ENCODE data around the gene AP5Z1.

AP5Z1 gene

DNA sequence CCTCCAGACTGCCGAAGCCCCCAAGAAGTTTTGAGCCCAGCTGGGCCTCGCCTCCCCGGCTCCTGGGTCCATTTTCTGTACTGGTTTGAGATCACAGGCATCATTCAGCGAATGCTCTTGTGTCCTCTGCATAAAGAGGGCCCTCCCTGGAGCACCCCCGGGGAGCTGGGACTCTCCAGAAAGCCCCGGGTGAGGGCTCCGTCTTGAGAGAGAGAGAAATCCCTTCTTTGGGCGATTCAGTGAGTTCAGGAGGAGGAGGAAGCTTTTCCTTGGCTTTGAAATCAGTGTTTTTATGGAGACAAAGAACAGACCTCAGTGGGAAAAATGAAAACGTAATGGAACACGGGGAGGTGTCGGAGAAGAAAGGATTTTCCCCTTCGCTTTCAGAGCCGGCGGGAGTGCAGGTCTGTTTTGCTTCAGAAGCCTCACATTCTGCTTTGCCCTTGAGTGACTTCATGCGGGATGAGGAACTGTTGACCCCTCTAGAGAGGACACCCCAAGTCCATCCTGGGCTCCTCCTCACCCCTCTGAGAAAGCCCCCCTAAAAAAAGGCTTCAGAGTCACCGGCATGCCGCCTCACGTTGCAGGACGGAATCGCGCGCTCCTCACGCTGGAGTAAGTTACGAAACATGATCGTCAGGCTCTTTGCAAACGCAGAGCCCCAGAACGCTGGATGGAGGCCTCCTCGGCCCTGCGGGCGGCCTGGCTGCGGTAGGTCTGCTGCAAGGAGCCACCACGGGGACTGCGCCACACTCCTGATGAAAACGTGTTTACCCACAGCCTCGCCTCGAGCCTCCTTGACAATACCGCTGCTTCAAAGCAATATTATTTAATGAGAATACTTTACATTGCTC is 8.5 kb upstream of the AP5Z1 start:
- no peak for DNase-seq (ENCODE audit: low spot score)

DNA sequence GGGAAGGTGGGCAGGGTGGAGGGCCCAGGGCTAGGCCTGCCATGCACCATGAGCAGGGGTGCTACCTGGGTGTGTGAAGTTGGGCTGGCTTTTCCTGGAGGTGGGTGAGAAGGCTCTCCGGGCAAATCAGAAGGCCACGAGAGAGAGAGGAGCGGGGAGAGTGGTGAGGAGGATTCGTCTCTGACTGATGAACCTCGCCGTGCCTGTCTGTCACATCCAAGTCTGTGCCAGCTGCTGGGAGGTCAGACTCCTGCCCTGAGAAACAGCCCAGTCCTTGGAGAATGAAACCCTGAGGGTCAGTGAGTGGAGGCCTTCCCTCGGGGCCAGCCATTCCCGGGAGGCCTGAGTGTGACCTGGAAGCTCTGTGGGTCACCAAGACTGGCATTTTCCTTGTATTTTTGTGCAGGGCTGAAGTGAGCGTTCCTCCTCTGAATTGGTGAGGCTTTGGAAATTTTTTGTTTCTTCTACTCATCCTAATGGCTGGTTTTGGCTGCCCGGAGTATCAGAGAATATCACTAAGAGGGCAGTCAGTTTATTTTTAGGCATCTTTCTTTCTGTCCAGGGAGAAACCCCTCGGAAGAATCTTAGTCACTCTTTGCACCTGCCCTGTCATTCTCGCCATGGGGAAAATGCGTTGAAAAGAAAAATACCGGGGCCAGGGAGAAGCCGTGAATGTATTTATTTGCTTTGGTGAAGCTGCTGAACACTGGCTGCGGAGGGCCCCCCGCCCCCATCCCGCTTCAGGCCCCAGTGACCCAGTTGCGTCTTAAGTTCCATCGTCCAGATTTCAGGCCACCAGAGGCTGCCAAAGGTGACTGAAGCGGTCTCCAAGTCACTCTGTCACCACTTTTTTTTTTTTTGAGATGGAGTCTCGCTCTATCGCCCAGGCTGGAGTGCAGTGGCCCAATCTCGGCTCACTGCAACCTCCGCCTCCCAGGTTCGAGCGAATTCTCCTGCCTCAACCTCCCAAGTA is 6.5 kb upstream of the AP5Z1 start:
- no peak for DNase-seq (ENCODE audit: low spot score)

DNA sequence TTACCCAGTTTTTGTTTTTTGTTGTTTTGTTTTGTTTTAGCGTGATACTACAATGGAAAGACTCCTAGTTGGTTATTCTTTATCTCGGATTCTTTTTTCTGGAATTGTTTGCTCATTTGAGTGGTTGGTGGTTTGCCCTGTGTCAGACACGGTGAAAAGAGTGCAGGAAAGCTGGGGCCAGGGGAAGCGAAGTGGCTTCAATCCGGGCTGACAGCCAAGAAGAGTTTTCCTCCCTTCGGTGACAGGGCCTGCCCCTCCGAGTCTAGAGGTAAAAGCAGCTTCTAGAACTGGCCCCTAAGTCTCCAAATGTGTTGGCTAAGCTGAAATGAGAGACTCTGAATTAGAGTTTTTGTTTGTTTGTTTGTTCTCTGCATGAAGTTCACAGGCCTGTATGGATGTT is 5.7 kb upstream of the AP5Z1 start:
- no peak for DNase-seq (ENCODE audit: low spot score)

DNA sequence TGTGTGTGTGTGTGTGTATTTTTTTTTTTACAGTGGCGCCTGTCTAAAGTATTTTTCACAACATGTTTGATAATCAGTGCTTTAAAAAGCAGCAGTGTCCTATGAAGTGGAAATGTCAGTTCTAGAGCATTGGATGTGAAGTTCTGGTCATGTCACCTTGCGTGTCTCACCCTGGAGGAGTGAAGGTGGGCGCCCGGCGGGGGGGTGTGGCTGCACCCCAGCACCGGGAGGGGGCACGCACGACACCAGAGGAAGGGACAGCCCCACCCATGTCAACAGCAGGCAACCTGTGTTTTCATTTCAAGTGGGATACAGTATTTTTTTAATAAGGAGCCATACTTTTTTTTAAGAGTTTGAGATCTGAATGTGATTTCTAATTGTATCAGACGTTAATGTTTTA is 4.5 kb upstream of the AP5Z1 start:
- DNase-seq (ENCODE audit: low spot score) = no peak

DNA sequence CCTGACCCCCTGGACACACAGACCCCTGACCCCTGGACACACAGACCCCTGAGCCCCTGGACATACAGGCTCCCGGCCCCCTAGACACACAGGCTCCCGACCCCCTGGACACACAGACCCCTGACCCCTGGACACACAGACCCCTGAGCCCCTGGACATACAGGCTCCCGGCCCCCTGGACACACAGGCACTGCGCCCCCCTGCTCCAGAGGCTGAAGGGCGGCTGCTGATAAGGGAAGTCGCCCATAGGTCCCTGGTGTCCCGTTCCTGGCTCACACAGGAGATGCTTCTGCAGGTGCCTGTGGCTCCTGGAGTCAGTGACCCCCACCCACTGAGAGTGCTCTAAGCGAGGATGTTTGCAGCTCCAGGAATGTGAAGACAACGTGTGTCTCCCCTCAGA is 3.7 kb upstream of the AP5Z1 start:
- no peak for DNase-seq (ENCODE audit: low spot score)

DNA sequence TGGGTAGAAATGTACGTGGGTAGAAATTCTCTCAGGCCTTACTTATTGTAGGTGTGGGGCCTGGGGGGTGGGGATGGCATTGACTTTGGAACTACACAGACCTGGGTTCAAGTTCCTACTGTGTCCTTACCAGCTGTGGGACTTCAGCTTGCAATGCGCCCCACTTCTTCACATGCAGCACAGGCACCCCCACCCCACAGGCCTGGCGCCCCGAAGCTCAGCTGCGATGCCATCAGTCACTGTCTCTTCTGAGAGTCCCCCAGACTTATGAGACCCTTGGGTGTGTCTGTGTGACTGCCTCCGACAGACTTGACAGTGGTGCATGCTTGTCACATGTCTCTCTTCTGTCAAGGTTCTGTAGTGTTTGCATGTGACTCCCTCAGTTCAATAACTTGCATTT is 3.1 kb upstream of the AP5Z1 start:
- DNase-seq (ENCODE audit: low spot score) = no peak

DNA sequence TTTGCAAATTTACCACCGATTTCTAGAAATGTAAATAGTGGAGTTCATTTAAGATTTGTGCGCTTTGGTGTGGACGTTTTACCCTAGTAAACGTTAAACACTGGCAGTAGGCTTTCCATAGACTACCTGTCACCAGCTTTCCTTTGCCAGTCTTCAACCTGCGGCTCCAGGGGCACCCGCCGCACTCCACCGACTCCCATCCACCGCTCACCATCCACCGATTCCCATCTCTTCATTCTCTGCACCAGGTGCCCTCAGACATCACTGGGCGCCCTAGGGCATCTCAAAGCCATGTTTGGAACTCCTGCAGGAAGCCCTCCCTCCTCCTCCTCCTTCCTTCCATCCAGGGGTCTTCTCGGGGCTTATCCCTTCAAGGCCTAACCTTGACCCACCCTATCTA is 1.4 kb upstream of the AP5Z1 start:
- no peak for DNase-seq (ENCODE audit: low spot score)

DNA sequence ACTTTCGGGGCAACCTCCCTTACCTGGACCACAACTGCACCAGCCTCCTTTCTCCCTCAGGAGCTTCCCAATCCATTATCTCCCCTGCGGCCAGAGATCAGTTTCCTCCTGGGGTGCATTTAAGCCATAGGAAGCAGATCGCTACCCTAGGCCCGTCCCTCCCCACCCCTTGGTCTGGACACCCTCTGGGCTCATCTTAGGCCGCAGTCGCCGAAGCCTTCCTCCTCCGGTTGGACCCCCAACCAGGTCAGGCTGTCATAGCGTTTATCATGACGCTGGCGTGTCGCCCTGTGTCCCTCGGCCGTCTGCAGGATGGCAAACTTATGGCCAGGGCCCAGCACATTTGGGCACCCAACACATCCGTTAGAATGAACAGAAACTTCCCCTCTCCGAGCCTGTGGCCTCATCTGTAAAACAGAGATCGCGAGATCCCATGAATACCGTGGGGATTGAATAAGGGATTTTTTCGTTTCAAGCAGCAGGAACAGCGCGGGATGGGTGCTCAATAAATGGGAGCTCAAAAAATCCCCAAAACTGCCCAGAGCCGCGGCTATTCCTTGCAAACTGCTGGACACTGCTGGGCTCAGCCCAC is 669 bp upstream of the AP5Z1 start:
- peak; percentile 66 for DNase-seq (ENCODE audit: low spot score)

DNA sequence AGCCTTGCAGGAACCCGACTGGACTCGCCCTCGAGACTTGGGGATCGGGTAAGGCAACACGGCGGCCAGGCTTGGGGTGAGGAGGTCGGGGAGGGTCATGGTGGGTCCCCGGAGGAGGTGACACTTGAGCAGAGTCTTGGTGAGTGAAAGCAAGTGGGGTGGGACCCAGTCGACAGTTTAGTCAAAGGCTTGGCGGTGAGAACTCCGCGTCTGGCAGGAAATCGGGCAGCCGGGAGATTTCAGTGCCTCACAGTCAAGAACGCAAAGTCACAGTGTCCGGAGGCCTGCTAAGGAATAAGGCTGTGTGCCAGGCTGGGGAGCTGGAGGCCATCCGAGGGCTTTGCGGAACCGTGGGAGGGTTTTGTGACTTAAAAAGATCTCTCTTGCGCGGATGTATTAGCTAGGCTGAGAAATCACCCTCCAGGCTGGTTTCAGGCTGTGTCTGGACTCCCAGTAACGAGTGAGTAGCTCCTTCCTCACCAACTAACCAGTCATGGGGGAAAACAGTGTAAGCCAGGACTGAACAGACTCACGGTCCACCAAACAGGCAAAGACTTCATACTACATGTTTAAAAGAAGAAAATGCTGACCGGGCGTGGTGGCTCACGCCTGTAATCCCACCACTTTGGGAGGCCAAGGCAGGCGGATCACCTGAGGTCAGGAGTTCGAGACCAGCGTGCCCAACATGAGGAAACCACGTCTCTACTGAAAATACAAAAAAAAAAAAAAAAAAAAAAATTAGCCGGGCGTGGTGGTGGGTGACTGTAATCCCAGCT is 613 bp downstream of the AP5Z1 start:
- DNase-seq (ENCODE audit: low spot score) = peak; percentile 43

DNA sequence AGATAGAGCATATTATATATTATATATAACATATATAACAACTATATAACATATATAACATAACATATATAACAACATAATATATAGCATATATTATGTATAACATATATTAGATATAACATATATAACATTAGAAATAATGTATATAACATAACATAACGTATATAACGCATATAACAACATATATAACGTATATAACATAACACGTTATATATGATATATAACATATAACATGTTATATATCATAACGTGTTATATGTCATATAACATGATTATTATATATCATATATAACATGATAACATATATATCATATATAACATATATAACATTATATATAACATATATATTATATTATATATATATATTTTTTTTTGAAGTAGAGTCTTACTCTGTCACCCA is 3.7 kb downstream of the AP5Z1 start:
- no peak for DNase-seq (ENCODE audit: low spot score)

DNA sequence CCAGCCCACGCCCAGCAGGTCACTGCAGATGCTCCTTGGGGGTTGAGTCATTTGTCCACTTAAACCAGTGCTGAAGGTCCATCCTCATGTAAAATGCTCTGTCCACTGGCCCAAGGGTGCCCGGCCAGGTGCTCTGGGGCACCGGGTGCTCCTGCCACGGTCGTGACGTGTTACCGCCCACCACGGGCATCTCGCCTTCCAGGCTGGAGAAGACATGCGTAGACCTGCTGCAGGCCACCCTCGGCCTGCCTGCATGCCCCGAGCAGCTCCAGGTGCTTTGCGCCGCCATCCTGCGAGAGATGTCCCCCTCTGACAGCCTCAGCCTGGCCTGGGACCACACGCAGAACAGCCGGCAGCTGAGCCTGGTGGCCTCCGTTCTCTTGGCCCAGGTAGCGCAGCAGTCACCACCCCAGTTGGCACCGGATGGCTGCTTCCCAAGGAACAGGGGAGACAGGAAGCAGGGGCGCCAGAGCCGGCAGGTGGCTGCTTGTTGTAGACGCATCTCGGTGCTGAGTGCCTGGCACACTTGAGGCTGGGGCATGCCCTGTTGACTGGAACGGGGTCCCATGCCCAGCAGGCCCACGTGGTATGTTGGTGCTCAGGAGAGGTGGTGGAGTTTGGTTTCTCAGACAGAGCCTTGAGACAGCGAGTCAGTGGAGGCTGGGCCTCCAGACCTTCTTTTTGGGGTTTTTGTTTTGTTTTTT is 6.1 kb downstream of the AP5Z1 start:
- DNase-seq (ENCODE audit: low spot score) = no peak

DNA sequence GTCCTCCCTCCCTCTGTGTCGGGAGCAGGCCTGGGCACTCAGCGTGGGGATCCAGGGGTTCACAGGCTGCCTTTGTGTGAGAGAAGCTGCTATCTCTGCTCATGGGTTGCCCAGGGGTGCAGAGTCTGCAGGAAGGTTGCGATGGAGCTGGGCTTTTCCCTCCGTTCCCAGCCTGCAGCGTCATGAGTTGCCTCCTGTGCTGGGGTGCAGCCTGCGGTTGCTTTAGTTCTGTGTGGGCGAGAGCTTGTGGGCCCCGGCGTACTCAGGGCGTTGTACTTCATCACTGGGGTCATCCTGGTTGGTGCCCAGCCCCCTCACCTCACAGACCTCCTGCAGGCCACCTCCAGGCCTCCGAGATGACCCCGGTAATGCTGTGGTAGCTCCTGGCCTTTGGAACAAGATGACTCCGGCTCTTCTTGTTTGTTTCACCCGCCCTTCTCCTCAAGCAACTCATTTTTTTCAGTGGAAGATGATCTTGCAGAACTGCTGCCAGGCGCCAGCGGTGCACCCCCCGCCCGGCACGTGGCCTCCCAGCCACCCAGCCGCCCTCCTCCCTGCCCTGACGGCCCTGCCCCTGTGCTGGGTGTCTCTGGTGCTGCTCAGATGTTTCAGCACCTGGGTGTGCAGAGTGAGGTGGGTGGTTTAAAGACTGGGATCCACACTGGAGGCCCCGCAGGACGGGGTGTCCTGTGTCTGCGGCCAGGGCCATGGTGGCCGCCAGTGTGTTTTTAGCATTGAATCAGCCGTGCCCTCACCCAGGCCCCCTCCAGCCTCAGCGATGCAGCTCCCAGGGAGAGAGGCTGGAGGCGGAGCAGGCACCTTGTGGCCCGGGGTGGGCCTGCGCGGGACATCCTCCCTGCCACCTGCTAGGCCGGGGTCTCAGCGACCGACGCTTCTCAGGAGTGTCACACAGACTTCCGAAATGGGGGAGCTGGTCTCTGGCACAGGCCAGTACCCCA is 7.2 kb downstream of the AP5Z1 start:
- DNase-seq (ENCODE audit: low spot score) = no peak

DNA sequence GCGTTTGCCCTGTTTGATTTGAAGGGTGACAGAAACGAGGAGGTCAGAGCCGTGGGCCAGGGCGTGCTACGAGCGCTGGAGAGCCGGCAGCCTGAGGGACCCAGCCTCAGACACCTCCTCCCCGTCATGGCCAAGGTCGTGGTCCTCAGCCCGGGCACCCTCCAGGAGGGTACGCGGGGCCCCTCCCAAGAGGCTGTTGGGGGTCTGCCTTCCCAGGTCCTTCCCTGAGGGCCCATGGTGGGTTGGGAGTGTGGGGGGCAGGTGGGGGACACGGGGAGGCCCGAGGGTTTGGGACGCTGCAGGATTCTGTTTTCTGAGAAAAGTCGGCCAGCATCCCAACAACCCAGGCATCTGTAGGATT is 7.8 kb downstream of the AP5Z1 start:
- no peak for DNase-seq (ENCODE audit: low spot score)

DNA sequence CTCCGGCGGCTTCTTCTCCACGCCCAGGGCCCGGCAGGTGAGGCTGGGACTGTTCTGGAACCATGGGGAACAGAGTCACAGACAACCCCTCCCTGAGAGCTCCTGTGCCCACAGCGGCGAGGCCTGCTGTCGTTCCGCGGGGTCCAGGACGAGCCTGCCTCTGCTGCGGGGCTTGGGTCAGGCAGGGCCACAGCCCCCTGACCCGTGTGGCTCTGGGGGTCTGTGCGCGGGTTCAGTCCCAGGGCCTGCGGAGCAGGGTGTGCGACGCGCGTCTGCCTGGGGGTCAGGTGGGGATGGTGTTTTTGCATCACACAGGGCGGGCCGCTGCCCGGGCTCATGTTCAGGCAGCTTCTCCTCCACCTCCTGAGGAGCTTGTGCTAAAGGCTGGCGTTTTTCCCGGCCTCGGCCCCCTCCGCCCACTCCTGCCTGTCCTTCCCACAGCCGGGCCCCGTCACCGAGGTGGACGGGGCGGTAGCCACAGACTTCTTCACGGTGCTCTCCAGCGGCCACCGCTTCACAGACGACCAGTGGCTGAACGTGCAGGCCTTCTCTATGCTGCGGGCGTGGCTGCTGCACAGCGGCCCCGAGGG is 8.4 kb downstream of the AP5Z1 start:
- no peak for DNase-seq (ENCODE audit: low spot score)

DNA sequence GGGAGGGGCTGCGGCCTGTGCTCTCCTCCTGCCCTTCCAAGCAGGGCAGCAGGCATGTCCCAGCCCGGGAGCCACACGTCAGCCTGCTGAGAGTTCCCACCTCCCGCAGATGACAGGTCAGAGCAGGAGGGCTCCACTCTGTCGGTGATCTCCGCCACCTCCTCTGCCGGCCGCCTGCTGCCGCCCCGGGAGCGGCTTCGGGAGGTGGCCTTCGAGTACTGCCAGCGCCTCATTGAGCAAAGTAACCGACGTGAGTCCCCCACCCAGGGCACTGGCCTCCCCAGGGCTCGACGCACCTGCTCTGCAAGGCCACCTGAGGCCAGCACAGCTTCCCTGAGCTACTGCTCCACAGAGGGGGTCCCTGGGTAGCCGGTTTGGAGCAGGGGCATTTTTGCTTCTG is 9.4 kb downstream of the AP5Z1 start:
- no peak for DNase-seq (ENCODE audit: low spot score)

DNA sequence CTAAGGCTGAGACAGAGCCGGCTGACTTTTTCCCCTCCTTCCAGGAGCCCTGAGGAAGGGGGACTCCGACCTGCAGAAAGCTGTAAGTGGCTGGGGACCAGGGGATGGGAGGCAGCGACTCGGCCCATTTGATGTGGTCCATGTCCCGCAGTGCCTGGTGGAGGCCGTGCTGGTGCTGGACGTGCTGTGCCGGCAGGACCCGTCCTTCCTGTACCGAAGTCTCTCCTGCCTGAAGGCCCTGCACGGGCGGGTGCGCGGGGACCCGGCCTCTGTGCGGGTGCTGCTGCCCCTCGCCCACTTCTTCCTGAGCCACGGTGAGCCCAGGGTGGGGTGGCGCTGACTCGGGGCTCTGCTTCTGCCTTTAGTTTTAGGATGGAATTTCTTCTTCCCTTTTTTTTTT is 9.9 kb downstream of the AP5Z1 start:
- no peak for DNase-seq (ENCODE audit: low spot score)

DNA sequence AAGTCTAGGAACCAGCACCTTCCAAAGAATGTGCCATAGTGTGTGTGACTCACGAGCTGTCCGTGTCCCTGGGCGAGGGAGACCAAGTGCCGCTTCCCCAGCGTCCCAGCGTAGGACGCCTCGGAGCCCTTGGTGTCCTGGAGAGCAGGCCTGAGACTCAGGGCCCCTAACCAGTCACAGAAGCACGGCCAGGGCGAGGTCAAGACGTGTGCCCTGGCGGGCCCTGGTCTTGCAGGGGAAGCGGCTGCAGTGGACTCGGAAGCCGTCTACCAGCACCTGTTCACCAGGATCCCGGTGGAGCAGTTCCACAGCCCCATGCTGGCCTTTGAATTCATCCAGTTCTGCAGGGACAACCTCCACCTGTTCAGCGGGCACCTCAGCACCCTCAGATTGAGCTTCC is 10.6 kb downstream of the AP5Z1 start:
- DNase-seq (ENCODE audit: low spot score) = no peak

DNA sequence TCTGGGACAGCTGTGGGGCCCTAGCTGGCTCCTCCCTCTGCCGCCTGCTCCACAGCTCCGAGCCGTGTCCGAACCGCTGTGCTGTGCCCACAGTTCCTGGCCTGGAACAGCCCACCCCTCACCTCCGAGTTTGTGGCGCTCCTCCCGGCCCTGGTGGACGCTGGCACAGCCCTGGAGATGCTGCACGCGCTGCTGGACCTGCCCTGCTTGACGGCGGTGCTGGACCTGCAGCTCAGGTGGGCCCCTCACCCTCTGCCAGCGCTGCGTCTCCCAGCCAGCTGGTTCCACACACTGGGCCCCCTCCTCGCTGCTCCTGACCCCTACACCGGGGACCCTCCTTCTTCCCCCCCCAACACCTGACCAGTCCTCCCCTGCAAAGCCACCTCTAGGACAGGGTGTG is 12.1 kb downstream of the AP5Z1 start:
- no peak for DNase-seq (ENCODE audit: low spot score)

DNA sequence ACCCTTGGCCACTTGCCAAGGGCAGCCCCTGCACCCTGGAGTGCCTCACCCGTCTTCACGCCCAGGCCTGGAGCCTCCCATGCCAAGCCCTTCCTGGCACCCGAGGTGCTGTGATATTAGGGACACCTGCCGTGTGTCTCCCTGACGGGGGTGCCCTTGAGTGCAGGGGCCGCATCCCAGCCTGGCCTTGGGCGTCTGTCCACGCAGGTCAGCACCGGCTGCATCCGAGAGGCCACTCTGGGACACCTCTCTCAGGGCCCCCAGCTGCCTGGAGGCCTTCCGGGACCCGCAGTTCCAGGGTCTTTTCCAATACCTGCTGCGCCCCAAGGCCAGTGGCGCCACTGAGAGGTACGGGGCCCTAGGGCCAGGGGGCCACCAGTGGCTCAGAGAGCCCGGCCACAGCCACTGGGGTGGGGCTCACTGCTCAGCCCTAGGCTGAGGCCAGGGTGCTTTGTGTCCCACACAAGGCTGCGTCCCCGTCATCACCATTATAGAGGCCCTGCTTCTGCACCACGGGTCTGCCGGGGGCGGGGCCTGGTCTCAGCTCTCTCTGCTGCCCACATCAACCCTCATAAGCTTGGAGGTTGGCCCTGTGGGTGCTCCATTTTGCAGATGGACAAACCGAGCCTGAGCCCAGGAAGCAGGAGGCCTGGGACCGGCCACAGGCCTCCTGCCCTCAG is 12.7 kb downstream of the AP5Z1 start:
- DNase-seq (ENCODE audit: low spot score) = no peak

Data from COLO829 (cell line).